Measurements from ENCODE around the gene CDCA5. TPM values are rescaled to one million over a fixed set of nuclear protein-coding genes. Genes with fewer than 3 reads are reported as not detected.
A peak's percentile ranks its signal among the peaks of the same experiment; 100 is the strongest.

CDCA5 gene
- total RNA-seq, 1 experiment from 2014 or later = 87.3 TPM

DNA sequence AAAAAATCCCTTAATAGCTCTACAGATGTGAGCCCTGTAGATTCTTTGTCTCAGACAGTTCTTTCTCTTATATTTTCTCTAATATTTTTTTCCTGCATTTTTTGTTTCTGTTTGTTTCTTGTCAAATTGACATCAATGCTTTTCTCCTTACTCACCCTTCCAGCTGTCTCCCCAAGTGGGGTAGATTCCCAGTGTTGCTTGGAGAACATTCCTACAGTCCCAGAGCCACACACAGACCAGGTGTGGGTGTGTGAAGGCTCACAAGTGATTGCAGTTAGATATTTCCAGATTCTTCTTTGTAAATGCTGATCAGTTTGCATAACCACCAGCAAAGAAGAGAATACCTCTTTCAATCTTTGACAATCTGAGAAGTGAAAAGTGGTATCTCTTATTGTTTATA, 19.6 kb upstream of the CDCA5 start:
- no peak overlapping the region for H3K27ac ChIP-seq

GRCh38 chr11:65102142-65103095, 18.6 kb upstream of the CDCA5 start:
- H3K27ac ChIP-seq = peak overlapping the region; percentile 50
- H3K9me3 ChIP-seq (replicated peaks) = no peaks in the 10 kb centered on the region
- H3K27me3 ChIP-seq = no peaks in the 10 kb centered on the region
- H3K4me3 ChIP-seq = no peak overlapping the region
- peak in 1 of 2 experiments; percentile 50 for DNase-seq
- H3K4me1 ChIP-seq = peaks cover 12% of the 10 kb centered on the region; the same call in 1 of the 2 replicates
- H3K36me3 ChIP-seq = no peaks in the 10 kb centered on the region

More for the DNA sequence above, 19.6 kb upstream of the CDCA5 start:
- H3K4me3 ChIP-seq = no peak overlapping the region
- H3K27me3 ChIP-seq = no peaks in the 10 kb centered on the region
- no peak for DNase-seq
- H3K36me3 ChIP-seq = no peaks in the 10 kb centered on the region
- peaks cover 12% of the 10 kb centered on the region; the same call in 1 of the 2 replicates for H3K4me1 ChIP-seq
- no peaks in the 10 kb centered on the region for H3K9me3 ChIP-seq (replicated peaks)

GRCh38 chr11:65100674-65101350, 17.0 kb upstream of the CDCA5 start:
- DNase-seq = no peak
- H3K4me3 ChIP-seq = no peak overlapping the region
- no peak overlapping the region for H3K27ac ChIP-seq
- H3K4me1 ChIP-seq = peaks cover 12% of the 10 kb centered on the region
- H3K9me3 ChIP-seq (replicated peaks) = no peaks in the 10 kb centered on the region
- no peaks in the 10 kb centered on the region for H3K27me3 ChIP-seq
- H3K36me3 ChIP-seq = no peaks in the 10 kb centered on the region

- H3K4me3 ChIP-seq = peak overlapping the region; percentile 99
- H3K27ac ChIP-seq = no peak overlapping the region
- no peaks in the 10 kb centered on the region for H3K27me3 ChIP-seq
- H3K36me3 ChIP-seq = no peaks in the 10 kb centered on the region
- H3K9me3 ChIP-seq (replicated peaks) = no peaks in the 10 kb centered on the region
- no peak for DNase-seq
- peaks cover 6% of the 10 kb centered on the region for H3K4me1 ChIP-seq
These were observed 13.1 kb upstream of the CDCA5 start for GRCh38 chr11:65096926-65097325.

DNA sequence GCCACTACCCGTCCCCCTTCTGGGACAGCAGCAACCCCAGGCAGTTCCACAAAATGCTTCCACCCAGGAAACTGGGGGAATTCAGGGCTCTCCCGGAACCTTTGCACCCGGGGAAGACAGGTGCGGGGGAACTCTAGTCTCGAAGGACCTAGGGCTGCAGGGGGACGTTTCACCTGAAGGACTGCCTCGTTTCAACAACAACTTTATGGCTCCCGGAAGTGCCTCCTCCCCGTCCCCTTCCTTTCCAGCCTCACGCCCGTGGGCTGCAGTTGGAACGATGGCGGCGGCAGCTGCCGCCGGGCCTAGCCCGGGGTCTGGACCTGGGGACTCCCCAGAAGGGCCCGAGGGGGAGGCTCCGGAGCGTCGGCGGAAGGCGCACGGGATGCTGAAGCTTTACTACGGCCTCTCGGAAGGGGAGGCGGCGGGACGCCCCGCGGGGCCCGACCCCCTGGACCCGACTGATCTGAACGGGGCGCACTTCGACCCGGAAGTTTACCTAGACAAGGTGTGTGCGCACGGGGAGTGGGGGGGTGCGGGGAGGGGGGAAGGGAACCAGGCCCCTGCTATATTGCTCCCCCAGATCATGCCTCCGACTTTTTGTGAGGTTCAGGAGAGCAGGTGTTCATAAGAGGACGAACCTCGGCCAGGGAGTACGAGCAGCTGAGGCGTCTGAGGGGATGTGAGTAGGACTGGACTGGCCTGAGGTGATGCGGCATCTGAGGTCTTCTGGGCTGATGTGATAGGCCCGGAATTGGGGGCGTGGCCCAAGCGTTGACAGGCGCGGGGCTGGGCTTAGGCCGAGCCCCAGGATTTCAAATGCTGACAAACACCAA, 12.3 kb upstream of the CDCA5 start, which contains the start of gene VPS51:
TSS of gene VPS51 (plus strand) at position 241 of the 833 bp plus-strand sequence. CDS start at position 278, 37 bp downstream.
- peaks cover 3% of the 10 kb centered on the region for H3K4me1 ChIP-seq
- peak; percentile 89 to 93 for DNase-seq
- no peaks in the 10 kb centered on the region for H3K9me3 ChIP-seq (replicated peaks)
- no peaks in the 10 kb centered on the region for H3K27me3 ChIP-seq
- no peaks in the 10 kb centered on the region for H3K36me3 ChIP-seq
- peak within 1 kb of the TSS; percentile 99 for H3K4me3 ChIP-seq
- H3K27ac ChIP-seq = peak within 1 kb of the TSS; percentile 80

DNA sequence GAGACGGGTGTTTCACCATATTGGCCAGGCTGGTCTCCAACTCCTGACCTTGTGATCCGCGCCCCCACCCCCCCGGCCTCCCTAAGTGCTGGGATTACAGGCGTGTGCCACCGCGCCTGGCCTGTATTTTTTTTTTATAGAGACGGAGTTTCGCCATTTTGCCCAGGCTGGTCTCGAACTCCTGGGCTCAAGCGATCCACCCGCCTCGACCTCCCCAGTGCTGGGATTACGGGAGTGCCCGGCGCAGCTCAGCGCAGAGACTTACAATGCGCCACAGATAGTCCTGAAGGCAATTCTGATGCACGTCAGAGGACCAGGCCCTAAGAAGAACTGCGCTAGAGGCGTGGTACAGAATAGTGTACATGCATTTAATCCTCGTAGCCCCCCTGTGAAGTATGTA, 11.6 kb upstream of the CDCA5 start:
- Histone ChIP-seq H3K27ac (peak overlapping the region; percentile 80), H3K4me1 (peaks cover 2% of the 10 kb centered on the region; the same call in 1 of the 2 replicates), H3K36me3 (no peaks in the 10 kb centered on the region), H3K27me3 (no peaks in the 10 kb centered on the region), H3K9me3 (replicated peaks) (no peaks in the 10 kb centered on the region), H3K4me3 (peak overlapping the region; percentile 99)
- no peak for DNase-seq

GRCh38 chr11:65090628-65091027, 6.8 kb upstream of the CDCA5 start:
- DNase-seq = no peak
- Histone ChIP-seq H3K4me3 (no peak overlapping the region), H3K9me3 (replicated peaks) (no peaks in the 10 kb centered on the region), H3K36me3 (no peaks in the 10 kb centered on the region), H3K27ac (no peak overlapping the region), H3K4me1 (0 out of 2 replicates have a peak, but pooled peaks cover under 1% of the 10 kb centered on the region), H3K27me3 (no peaks in the 10 kb centered on the region)

DNA sequence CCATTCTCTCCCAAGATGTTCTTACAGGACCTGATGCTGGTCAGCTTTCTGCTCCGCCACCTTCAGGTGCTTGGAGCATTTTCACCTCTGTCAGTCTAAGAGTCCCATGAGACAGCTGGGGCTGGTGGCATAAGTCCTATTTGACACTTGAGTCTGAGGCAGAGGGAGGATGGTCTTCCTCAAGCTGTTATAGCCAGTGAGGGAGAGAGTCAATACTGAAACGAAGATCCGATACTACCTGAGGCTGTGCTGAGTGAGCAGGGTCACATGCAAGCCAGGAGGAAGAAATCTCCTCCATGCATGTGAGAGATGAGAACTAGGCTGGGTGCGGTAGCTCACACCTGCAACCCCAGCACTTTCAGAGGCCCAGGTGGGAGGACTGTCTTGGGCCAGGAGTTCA, 5.8 kb upstream of the CDCA5 start:
- Histone ChIP-seq H3K4me3 (no peak overlapping the region), H3K27me3 (no peaks in the 10 kb centered on the region), H3K9me3 (replicated peaks) (no peaks in the 10 kb centered on the region), H3K36me3 (no peaks in the 10 kb centered on the region), H3K4me1 (no peaks in the 10 kb centered on the region), H3K27ac (no peak overlapping the region)
- no peak for DNase-seq

DNA sequence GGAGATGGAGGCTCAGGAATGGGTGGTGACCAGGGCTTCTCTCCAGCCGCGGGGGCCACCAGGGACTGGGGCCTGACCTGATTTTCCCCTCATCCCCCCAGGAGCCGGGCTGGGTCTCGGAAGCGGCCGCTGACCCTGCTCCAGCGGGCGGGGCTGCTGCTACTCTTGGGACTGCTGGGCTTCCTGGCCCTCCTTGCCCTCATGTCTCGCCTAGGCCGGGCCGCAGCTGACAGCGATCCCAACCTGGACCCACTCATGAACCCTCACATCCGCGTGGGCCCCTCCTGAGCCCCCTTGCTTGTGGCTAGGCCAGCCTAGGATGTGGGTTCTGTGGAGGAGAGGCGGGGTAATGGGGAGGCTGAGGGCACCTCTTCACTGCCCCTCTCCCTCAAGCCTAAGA, 4.0 kb upstream of the CDCA5 start:
- no peak overlapping the region for H3K4me3 ChIP-seq
- no peaks in the 10 kb centered on the region for H3K9me3 ChIP-seq (replicated peaks)
- no peak overlapping the region for H3K27ac ChIP-seq
- H3K4me1 ChIP-seq = peaks cover 1% of the 10 kb centered on the region
- no peaks in the 10 kb centered on the region for H3K27me3 ChIP-seq
- peaks cover 1% of the 10 kb centered on the region; the same call in 1 of the 2 replicates for H3K36me3 ChIP-seq
- no peak for DNase-seq

DNA sequence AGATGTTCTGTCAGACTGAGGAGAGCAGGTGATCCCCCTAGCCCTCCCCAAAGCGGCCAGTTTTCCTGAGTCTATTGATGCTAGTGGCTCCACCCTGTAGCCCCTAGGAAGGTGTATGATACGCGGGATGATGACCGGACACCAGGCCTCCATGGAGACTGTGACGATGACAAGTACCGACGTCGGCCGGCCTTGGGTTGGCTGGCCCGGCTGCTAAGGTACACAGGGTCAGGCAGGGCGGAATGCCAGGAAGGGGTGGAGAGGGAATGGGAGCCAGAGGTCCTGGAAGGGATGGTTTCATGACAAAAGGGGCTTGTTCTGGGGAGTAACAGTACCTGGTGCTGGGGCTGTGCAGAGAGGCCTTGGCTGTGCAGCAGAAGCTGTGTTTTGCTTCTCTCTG, 3.4 kb upstream of the CDCA5 start:
- Histone ChIP-seq H3K27ac (no peak overlapping the region), H3K36me3 (peaks cover 6% of the 10 kb centered on the region; the same call in 1 of the 2 replicates), H3K9me3 (replicated peaks) (no peaks in the 10 kb centered on the region), H3K27me3 (no peaks in the 10 kb centered on the region), H3K4me3 (no peak overlapping the region), H3K4me1 (peaks cover 5% of the 10 kb centered on the region)
- no peak for DNase-seq

- no peak for DNase-seq
- Histone ChIP-seq H3K4me1 (peaks cover 5% of the 10 kb centered on the region), H3K9me3 (replicated peaks) (no peaks in the 10 kb centered on the region), H3K27ac (no peak overlapping the region), H3K4me3 (no peak overlapping the region), H3K36me3 (peaks cover 8% of the 10 kb centered on the region; the same call in 1 of the 2 replicates), H3K27me3 (no peaks in the 10 kb centered on the region)
These were observed 3.0 kb upstream of the CDCA5 start for GRCh38 chr11:65086809-65087208.

GRCh38 chr11:65085446-65085845, 1.6 kb upstream of the CDCA5 start:
- peaks cover 5% of the 10 kb centered on the region for H3K4me1 ChIP-seq
- H3K27ac ChIP-seq = no peak overlapping the region
- peaks cover 18% of the 10 kb centered on the region for H3K36me3 ChIP-seq
- no peak overlapping the region for H3K4me3 ChIP-seq
- no peaks in the 10 kb centered on the region for H3K9me3 ChIP-seq (replicated peaks)
- no peak for DNase-seq
- no peaks in the 10 kb centered on the region for H3K27me3 ChIP-seq

DNA sequence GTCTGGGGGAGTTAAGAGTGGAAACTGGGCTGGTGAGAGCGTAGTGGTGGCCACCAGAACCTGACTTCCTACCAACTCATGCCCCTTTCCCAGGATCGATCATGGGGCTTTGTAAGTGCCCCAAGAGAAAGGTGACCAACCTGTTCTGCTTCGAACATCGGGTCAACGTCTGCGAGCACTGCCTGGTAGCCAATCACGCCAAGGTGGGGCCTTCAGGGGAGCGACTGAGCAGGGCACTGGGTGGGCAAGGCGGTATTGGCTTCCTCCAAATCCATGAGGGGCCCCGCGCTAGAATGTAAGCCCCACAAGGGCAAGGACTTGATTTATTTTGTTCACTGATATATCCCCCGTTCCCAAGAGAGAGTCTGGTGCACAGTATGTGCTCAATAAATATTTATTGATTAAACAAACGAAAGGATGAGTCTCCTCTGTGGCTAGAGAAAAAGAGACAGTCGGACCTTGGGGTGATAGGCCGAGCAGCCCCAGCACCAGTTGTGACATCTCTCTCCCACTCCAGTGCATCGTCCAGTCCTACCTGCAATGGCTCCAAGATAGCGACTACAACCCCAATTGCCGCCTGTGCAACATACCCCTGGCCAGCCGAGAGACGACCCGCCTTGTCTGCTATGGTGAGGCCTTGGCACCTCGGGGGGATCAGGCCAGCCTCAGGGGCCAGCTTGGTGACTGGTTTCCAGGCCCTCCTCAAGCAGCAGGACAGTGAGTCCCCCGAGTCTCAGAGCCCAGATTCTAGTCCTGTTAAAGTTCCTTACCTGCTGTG, 947 bp upstream of the CDCA5 start:
- Histone ChIP-seq H3K27ac (peak overlapping the region; percentile 83), H3K4me3 (peak overlapping the region; percentile 84), H3K36me3 (peaks cover 22% of the 10 kb centered on the region), H3K4me1 (peaks cover 5% of the 10 kb centered on the region), H3K27me3 (no peaks in the 10 kb centered on the region), H3K9me3 (replicated peaks) (no peaks in the 10 kb centered on the region)
- DNase-seq = no peak

Data from SJCRH30 (cell line).